B cell (primary cell): Measurements from ENCODE around the gene MAEA.

Experiments
- CTCF ChIP-seq: fragments of 200-600 bp; IDR thresholded peaks from one replicate; pipeline ENCODE4 v1.8.0; 2022; ENCODE audit warnings: antibody characterized with exemption, mild to moderate bottlenecking
- EZH2 ChIP-seq: IDR thresholded peaks from 2 replicates; pipeline ENCODE4 v1.6.1; 2012; ENCODE audit warnings: borderline replicate concordance, low read depth, mild to moderate bottlenecking, moderate library complexity, low read length; ENCODE audit not compliant: insufficient read depth, poor library complexity, severe bottlenecking

GRCh38 chr4:1293991-1294390 lies 4.3 kb downstream of the MAEA start:
- TF ChIP-seq CTCF, result no peak
- TF ChIP-seq EZH2, result no peak
